Measurements from ENCODE around the gene ZMYM5.
"Not testable (repeated sequence)": the region's sequence is repeated elsewhere in the genome, so short reads cannot be mapped to it uniquely, and the experiment has no call there.

The ZMYM5 gene

DNA sequence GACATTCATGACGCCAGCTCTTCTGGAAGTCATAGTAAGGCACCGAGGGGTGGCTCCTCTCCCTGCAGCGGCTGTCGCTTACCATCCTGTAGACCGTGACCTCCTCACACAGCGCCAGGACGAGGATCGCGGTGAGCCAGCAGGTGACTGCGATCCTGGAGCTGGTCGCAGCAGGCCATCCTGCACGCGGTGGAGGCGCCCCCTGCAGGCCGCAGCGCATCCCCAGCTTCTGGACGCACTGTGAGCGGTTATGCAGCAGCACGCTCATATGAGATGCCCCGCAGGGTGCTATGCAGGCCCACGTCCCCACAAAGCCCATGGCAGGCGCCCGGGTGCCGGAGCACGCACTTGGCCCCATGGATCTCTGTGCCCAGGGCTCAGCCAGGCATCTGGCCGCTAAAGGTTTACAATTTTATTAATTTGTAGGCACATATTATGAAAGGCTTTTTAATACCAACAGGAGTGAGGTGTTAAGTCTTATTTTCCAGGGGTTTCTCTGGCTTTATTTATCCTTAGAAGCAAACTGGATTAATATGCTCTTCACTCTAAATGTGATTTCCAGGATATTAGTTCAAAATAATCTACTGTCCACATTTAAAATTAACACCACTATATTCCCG lies 45.1 kb downstream of the ZMYM5 start:
- no peak for DNase-seq (ENCODE audit: low spot score)

DNA sequence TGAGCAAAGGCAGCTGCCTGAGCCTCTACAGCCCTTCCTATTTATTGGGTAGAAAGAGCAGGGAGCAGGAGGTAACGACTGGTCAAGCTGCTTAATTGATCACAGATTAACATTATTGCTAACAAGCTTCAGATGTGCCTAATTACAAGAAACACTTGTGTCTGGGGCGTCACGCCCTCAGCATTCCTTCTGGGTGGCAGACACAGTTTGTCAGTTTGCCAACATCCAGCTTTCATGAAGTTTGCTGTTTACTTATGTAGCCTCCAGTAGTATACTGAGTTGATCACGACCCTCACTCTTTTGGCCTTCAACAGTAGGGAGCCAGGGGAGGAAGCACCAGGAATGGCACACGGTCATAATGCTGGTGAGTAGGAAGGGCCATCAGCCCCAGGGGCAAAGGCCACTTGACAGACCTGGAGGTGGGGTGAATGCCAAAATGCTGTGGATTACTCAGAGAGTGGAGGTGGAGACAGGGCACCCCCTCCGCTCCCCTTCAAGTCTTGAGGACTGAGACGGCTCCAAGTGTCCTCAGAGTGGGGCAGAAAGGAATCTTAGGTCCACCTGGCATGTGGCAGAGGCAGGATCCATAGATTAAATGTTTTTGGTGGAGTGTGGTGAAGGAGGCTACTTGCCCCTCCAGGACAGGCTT lies 45.8 kb downstream of the ZMYM5 start:
- no peak for DNase-seq (ENCODE audit: low spot score)

DNA sequence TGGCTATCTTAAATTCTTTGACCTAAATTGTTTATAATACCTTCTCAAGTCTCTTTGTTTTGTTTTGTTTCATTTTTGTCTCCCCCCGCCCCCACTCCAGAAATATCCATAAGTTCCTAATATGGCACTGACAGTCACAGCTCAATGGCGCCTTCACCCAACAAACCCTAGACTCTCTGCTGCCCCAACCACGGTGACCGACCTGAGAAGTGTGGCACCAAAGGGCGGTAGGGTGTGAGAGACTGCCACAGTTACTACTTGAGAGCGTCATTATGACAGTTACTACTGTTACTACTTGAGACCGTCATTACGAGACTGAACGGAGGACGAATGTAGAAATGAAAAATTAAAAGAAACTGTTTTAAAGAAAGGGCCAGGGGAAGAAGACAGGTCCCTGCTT lies 46.3 kb downstream of the ZMYM5 start:
- DNase-seq (ENCODE audit: low spot score): no peak

DNA sequence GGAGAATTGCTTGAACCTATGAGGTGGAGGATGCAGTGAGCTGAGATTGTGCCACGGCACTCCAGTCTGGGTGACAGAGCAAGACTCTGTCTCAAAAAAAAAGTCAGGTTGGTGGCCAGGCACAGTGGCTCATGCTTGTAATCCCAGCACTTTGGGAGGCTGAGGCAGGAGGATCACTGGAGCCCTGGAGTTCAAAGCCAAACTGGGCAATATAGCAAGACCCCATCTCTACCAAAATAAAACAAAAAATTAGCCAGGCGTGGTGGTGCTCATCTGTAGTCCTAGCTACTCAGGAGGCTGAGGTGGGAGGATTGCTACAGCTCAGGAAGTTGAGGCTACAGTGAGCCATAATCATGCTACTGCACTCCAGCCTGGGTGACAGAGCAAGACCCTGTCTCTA lies 47.6 kb downstream of the ZMYM5 start:
- not testable (repeated sequence) for DNase-seq (ENCODE audit: low spot score)

DNA sequence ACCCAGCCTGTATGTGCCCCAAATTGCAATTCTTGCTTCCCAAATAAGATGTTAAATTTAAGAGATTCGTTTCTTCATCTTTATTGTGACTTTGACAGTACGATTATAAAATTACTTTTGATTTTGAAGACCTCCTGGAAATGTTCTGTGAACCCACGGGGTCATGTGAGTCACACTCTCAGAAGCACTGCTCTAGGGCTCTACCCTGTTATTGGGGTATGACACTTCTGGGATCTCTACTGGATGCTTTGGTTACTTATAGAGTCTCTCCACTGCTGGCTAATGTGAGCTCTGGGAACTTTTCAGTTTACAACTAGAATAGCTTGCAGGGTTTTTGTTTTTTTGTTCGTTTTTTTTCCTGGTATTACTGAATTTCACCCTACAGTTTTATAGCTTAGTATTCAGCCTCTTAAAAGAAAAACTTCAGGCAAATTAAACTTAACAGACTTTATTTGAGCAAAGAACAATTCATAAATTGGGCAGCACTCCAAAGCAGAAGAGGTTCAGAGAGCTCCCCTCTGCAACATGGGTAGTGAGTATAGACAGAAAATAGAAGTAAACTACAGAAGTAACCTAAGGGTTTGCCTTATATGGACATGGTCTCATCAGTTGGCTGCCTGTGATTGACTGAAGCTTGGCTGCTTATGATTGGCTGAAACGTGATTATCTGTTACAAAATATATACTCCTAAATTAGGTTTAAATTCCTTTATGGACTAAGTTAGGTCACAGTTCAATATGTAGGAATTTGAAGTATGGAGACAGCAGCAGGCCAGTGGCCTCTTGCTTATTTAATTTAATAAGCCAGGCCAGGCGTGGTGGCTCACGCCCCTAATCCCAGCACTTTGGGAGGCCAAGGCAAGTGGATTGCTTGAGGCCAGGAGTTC lies 52.2 kb downstream of the ZMYM5 start:
- DNase-seq (ENCODE audit: low spot score): no peak

DNA sequence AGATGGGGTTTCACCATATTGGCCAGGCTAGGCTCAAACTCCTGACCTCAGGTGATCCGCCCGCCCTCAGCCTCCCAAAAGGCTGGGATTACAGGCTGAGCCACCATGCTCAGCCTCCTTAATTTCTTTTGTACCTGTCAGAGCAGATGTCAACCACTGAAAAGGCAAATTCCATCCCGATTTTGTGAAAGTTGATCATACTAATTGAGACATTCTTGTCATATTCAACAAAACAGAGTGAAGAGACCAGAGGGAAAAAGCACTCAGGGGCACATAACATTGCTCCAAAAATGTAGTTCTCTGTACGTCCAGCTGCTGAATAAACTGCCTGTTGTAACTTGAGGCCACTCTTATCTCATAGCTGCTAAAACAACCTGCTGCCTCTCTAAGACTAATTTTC lies 53.3 kb downstream of the ZMYM5 start:
- DNase-seq (ENCODE audit: low spot score): no peak

DNA sequence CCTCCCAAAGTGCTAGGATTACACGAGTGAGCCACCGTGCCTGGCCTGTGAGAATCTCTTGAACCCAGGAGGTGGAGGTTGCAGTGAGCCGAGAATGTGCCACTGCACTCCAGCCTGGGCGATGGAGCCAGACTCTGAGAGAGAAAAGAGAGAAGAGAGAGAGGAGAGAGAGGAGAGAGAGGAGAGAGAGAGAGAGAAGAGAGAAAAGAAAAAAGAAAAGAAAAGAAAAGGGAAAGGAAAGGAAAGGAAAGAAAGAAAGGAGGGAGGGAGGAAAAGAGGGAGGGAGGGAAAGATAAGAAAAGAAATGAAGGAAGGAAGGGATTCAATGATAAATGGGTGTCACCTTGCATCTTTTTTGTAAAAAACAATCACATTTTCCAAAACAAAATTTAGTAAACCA lies 57.7 kb downstream of the ZMYM5 start:
- DNase-seq (ENCODE audit: low spot score): no peak

DNA sequence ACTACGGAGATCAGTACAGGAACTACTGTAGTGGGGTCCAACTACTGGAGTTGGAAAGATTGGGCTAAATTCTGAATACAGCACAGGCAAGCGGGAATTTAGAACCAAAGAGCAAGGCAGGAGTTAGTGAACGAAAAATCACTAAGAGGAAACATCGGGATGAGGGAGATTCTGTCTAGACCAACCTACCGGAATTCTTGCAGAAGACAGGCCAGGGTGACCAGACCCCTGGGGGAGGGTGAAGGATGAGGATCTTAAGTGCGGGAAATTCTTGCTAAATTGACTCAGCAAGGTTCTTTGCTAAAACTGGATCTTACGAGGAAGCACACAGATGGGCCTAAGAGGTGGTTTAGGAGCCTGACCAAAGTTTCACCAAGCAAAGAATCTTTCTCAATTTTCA lies 67.5 kb downstream of the ZMYM5 start:
- no peak for DNase-seq (ENCODE audit: low spot score)

DNA sequence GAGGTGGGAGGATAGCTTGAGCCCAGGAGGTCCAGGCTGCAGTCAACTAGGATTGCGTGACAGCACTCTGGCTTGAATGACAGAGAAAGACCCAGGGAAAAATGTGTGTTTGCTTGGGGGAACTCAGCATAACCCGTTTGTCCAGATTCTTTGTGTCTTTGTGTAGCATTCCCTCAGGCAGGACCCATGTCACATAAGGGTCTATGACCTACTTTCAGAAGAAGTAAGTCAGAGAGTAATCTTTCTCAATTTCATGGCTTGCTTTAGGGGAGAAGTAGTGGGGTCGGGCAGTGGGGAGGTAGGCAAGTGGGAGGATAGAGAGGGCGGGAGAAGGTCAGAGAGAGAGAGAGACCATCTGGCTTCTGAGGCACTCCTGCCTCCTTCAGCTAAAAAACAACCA lies 68.8 kb downstream of the ZMYM5 start:
- peak; percentile 29 for DNase-seq (ENCODE audit: low spot score)

DNA sequence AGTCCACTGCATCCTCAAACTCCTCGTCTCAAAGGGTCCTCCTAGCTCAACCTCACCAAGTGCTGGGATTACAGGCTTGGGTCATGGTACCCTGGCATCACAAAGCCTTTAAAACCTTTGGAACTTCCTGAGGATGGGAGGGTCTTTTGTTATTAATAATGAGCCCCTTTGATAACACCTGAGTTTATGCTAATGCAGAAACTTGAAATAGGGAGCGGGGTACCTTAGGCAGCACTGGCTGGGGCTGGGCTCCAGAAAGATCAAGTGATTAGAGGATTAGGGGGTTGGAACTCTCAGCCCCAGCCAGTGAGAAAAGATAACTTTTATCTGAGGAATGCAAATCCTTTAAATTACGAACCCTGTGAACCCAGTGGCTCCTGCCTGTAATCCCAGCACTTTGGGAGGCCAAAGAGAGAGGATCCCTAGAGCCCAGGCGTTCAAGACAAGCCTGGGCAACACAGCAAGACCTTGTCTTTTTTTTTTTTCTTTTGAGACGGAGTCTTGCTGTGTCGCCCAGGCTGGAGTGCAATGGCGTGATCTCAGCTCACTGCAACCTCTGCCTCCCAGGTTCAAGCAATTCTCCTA lies 71.4 kb downstream of the ZMYM5 start:
- DNase-seq (ENCODE audit: low spot score): no peak

DNA sequence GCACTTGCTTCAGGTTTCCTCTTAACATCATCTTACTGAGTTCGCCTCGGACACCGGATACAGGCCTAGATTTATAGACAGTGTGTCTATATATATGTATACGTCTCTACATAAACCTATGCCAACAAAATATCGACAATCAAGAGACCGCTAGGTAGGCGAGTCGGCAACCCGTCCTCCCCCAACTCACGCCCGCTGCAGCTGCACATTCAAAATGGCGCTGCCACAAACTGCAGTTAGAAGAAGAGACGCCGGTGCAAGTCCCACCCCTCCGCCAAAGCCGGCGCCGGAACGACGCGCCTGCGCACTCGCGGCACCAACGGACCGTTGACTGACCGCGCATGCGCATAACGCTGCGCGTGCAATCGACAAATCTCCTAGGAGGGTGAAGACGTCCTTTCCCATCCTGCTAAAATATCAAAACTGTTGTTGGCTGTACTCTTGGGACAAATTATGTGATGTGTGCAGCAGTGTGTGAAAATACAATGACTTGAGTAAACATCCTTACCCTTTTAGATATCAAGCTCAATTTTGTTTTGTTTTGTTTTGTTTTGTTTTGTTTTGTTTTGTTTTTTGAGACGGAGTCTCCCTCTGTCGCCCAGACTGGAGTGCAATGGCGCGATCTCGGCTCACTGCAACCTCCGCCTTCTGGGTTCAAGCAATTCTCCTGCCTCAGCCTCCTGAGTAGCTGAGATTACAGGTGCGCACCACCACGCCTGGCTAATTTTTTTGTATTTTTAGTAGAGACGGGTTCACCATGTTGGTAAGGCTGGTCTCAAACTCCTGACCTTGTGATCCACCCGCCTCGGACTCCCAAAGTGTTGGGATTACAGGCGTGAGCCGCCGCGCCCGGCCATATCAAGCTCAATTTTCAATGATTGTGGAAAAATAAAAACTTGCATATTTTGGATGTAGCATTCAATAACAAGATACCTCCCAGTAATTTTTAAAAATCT lies 80.4 kb downstream of the ZMYM5 start, which contains the start of gene PSPC1:
PSPC1 (minus strand) TSS at position 219 of the 956 bp plus-strand sequence; CDS start at position 31, 188 bp downstream.
- DNase-seq (ENCODE audit: low spot score): peak; percentile 98

DNA sequence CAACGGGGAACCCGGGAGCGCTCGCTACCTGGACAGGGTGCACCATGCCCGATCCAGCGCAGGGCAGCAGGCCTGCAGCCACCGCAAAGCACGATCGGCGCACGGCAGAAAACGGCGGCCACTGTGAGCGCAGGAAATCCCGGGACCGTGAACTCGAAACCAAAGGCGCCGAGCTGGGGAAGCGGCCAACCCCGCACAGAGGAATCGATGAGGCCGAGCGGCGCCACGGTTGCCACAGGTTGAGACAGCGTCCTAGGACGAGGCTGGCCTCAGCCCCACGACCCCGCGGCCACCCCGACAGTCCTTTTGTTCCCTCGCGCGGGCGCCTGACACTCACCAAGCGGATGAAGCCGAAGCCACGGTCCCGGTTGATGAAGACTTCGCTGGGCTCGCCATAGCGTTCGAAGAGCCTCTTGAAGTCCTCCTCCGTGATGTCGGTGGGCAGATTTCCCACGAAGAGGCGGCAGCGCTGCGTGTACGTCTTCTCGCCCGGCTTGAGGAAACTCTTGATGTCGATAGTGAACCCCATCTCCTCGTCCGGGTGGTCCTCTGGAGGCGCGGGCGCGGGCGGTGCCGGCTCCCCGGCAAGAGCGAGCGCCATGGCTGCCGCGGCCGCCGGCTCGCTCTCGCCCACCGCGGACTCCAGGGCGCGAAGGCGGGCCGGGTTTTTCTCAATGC lies 81.3 kb downstream of the ZMYM5 start:
- peak; percentile 11 for DNase-seq (ENCODE audit: low spot score)

DNA sequence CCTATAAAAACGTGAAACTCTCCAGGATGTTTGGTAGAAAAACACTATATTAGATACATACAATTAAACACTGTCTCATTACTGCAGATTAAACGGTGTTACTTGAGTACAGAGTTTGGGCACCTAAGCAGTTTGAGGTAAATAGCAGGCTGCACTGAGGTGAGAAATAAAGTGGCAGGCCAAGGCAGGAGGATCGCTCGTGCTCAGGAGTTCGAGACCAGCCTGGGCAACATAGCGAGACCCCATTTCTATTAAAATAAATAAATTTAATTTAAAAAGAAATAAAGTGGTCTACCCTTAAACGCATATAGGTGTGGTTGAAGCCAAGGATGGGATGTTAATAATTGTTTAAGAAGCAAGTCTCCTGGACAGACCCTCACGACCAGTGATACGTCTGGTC lies 81.9 kb downstream of the ZMYM5 start:
- no peak for DNase-seq (ENCODE audit: low spot score)

DNA sequence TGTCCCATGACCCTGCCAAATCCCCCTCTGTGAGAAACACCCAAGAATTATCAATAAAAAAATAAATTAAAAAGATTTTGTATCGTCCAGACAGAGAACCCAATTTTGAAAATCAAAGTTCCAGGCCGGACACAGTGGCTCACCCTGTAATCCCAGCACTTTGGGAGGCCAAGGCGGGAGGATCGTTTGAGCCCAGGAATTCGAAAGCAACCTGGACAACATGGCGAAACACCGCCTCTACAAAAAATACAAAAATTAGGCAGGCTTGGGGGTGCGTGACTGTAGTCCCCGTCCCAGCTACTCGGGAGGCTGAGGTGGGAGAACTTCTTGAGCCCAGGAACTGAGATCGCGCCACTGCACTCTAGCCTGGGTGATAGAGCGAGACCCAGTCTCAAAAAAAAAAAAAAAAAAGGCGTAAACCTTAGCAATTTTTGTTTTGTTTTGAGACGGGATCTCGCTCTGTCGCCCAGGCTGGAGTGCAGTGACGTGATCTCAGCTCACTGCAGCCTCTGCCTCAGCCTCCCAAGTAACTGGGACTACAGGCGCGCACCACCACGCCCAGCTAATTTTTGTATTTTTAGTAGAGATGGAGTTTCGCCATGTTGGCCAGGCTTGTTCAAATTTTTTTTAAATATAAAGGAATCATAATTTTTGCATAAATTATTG lies 82.6 kb downstream of the ZMYM5 start:
- not testable (repeated sequence) for DNase-seq (ENCODE audit: low spot score)
